Tibial nerve (tissue), 4 donors: ENCODE measurements around the gene FYCO1. TPM values are rescaled to one million over a fixed set of nuclear protein-coding genes. Genes with fewer than 3 reads are reported as not detected.

ENCODE experiments used
- DNase-seq, 2 donors: peaks; one replicate each; pipeline ENCODE4 v3.0.0-alpha.2; 2019; ENCODE audit warnings: low spot score in 2 of 2
- H3K27ac ChIP-seq, 4 donors: fragments of 200-600 bp; sonication (generic) in 3 of 4; one replicate each; pipeline ENCODE4 v1.5.1; 2017 to 2019; ENCODE audit warnings: mild to moderate bottlenecking in 1 of 4
- H3K27me3 ChIP-seq, 2 donors: fragments of 200-600 bp; sonication (generic) in 1 of 2; one replicate each; pipeline versions ENCODE4 v1.5.1 to v1.6.0; 2017 to 2019
- H3K36me3 ChIP-seq, 3 donors: fragments of 200-600 bp; sonication (generic); one replicate each; pipeline ENCODE4 v1.5.1; 2018 to 2019
- H3K4me1 ChIP-seq, 4 donors: fragments of 200-600 bp; sonication (generic) in 3 of 4; one replicate each; pipeline ENCODE4 v1.5.1; 2017 to 2019
- H3K4me3 ChIP-seq, 4 donors: fragments of 200-600 bp; sonication (generic) in 3 of 4; one replicate each; pipeline ENCODE4 v1.5.1; 2017 to 2019; ENCODE audit warnings: mild to moderate bottlenecking in 1 of 4, moderate library complexity in 1 of 4
- H3K9me3 ChIP-seq, 4 donors: fragments of 200-600 bp; sonication (generic) in 3 of 4; one replicate each; pipeline ENCODE4 v1.5.1; 2017 to 2019
- CTCF ChIP-seq, 5 experiments: fragments of 200-600 bp in 3 of 5; fragments of 450-650 bp in 2 of 5; sonication (generic) in 3 of 5; IDR thresholded peaks; one replicate each; pipeline ENCODE4 v1.5.1; 2016 to 2019; ENCODE audit warnings: antibody characterized with exemption in 5 of 5, mild to moderate bottlenecking in 3 of 5, moderate library complexity in 2 of 5
- EP300 ChIP-seq, 2 donors: sonication (generic); formaldehyde crosslinking; IDR thresholded peaks; one replicate each; pipeline ENCODE4 v1.6.1; 2017; ENCODE audit warnings: antibody characterized with exemption in 2 of 2, mild to moderate bottlenecking in 1 of 2
- POLR2A ChIP-seq, 2 donors: fragments of 450-650 bp; IDR thresholded peaks; one replicate each; pipeline ENCODE4 v1.6.1; 2017; ENCODE audit warnings: antibody characterized with exemption in 2 of 2, mild to moderate bottlenecking in 2 of 2, moderate library complexity in 2 of 2
- WGBS, 2 donors: methylation state at CpG; one replicate each; pipeline ENCODE4 v1.1.5; 2018; 5-methylcytosine and 5-hydroxymethylcytosine counted together
- total RNA-seq, 4 donors: library from RNA; depleted of rRNA; stranded (reverse); fragments of >200 nt; gene quantifications; one replicate each; pipeline ENCODE4 v1.1.0, GENCODE V29; 2016

The FYCO1 gene
- total RNA-seq, 4 donors from 2014 or later = 61.7 to 85.2 (median 67.9) TPM

GRCh38 chr3:45953536-45953935 is 42.1 kb downstream of the FYCO1 start:
- no peak for TF ChIP-seq POLR2A (IDR thresholded peaks at IDR 0.05)
- Histone ChIP-seq H3K4me3 (no peak overlapping the region), H3K4me1 (no peaks in the 10 kb centered on the region), H3K36me3 (peaks cover 13 to 99% (median 30%) of the 10 kb centered on the region in 3 donors), H3K27me3 (no peaks in the 10 kb centered on the region), H3K9me3 (no peaks in the 10 kb centered on the region), H3K27ac (no peak overlapping the region)
- DNase-seq = no peak
- 93 to 95% methylated on average over 4 of the region's 4 CpGs for WGBS, 2 donors

GRCh38 chr3:45952456-45952855 is 43.2 kb downstream of the FYCO1 start:
- WGBS, 2 donors = 79 to 95% methylated on average over 4 of the region's 4 CpGs
- no peak for DNase-seq

GRCh38 chr3:45951946-45952345 is 43.7 kb downstream of the FYCO1 start:
- no peak overlapping the region for H3K4me3 ChIP-seq
- WGBS, 2 donors = 89 to 90% methylated on average over 6 of the region's 6 CpGs
- TF ChIP-seq POLR2A (IDR thresholded peaks at IDR 0.05) (no peak), CTCF (IDR thresholded peaks at IDR 0.05) (no peak), EP300 (IDR thresholded peaks at IDR 0.05) (no peak)
- no peaks in the 10 kb centered on the region for H3K4me1 ChIP-seq
- DNase-seq = no peak
- H3K36me3 ChIP-seq = peaks cover 10 to 99% (median 30%) of the 10 kb centered on the region in 3 donors
- no peaks in the 10 kb centered on the region for H3K9me3 ChIP-seq
- H3K27ac ChIP-seq = no peak overlapping the region
- H3K27me3 ChIP-seq = no peaks in the 10 kb centered on the region

More at GRCh38 chr3:45952456-45952855, 43.2 kb downstream of the FYCO1 start:
- TF ChIP-seq EP300 (IDR thresholded peaks at IDR 0.05) = no peak
- TF ChIP-seq CTCF (IDR thresholded peaks at IDR 0.05) = no peak
- no peak for TF ChIP-seq POLR2A (IDR thresholded peaks at IDR 0.05)
- Histone ChIP-seq H3K4me3 (no peak overlapping the region), H3K9me3 (no peaks in the 10 kb centered on the region), H3K36me3 (peaks cover 13 to 99% (median 30%) of the 10 kb centered on the region in 3 donors), H3K27me3 (no peaks in the 10 kb centered on the region), H3K4me1 (no peaks in the 10 kb centered on the region), H3K27ac (no peak overlapping the region)

- H3K27ac ChIP-seq = no peak overlapping the region
These were observed 44.7 kb downstream of the FYCO1 start for GRCh38 chr3:45950686-45951600.

GRCh38 chr3:45950131-45950530 is 45.5 kb downstream of the FYCO1 start:
- Histone ChIP-seq H3K27me3 (no peaks in the 10 kb centered on the region), H3K4me3 (no peak overlapping the region), H3K4me1 (no peaks in the 10 kb centered on the region), H3K36me3 (peaks cover 9 to 100% (median 24%) of the 10 kb centered on the region in 3 donors), H3K27ac (peak overlapping the region in 1 of 4 donors; percentile 53), H3K9me3 (no peaks in the 10 kb centered on the region)
- DNase-seq = no peak
- TF ChIP-seq POLR2A (IDR thresholded peaks at IDR 0.05) (no peak), CTCF (IDR thresholded peaks at IDR 0.05) (no peak), EP300 (IDR thresholded peaks at IDR 0.05) (no peak)
- 100% methylated on average over 1 to 2 of the region's 2 CpGs for whole genome bisulfite sequencing, 2 donors

More at GRCh38 chr3:45950686-45951600, 44.7 kb downstream of the FYCO1 start:
- no peaks in the 10 kb centered on the region for H3K27me3 ChIP-seq
- no peak for DNase-seq
- no peak for TF ChIP-seq POLR2A (IDR thresholded peaks at IDR 0.05)
- TF ChIP-seq EP300 (IDR thresholded peaks at IDR 0.05) = no peak
- TF ChIP-seq CTCF (IDR thresholded peaks at IDR 0.05) = no peak
- no peaks in the 10 kb centered on the region for H3K9me3 ChIP-seq
- H3K4me3 ChIP-seq = no peak overlapping the region
- WGBS, 2 donors = 98 to 100% methylated on average over 5 to 6 of the region's 6 CpGs
- no peaks in the 10 kb centered on the region for H3K4me1 ChIP-seq
- peaks cover 10 to 100% (median 30%) of the 10 kb centered on the region in 3 donors for H3K36me3 ChIP-seq
